Measurements from ENCODE around the gene BTBD19.
A peak's percentile ranks its signal among the peaks of the same experiment; 100 is the strongest.

BTBD19 gene

GRCh38 chr1:44784094-44785028, 24.0 kb upstream of the BTBD19 start:
- H3K4me3 ChIP-seq (ENCODE audit: low read length): peak overlapping the region; percentile 33
- TF ChIP-seq, protein P1, sequence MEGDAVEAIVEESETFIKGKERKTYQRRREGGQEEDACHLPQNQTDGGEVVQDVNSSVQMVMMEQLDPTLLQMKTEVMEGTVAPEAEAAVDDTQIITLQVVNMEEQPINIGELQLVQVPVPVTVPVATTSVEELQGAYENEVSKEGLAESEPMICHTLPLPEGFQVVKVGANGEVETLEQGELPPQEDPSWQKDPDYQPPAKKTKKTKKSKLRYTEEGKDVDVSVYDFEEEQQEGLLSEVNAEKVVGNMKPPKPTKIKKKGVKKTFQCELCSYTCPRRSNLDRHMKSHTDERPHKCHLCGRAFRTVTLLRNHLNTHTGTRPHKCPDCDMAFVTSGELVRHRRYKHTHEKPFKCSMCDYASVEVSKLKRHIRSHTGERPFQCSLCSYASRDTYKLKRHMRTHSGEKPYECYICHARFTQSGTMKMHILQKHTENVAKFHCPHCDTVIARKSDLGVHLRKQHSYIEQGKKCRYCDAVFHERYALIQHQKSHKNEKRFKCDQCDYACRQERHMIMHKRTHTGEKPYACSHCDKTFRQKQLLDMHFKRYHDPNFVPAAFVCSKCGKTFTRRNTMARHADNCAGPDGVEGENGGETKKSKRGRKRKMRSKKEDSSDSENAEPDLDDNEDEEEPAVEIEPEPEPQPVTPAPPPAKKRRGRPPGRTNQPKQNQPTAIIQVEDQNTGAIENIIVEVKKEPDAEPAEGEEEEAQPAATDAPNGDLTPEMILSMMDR (conservative IDR thresholded peaks at IDR 0.05; ENCODE audit: low read depth, low read length): peak; percentile 37
- no peak for DNase-seq (ENCODE audit: low read depth)

- TF ChIP-seq, protein P1 (conservative IDR thresholded peaks at IDR 0.05; ENCODE audit: low read depth, low read length): no peak
- DNase-seq (ENCODE audit: low read depth): no peak
- no peak overlapping the region for H3K4me3 ChIP-seq (ENCODE audit: low read length)
Measured at GRCh38 chr1:44785029-44785380, 23.3 kb upstream of the BTBD19 start.

- TF ChIP-seq, protein P1 (conservative IDR thresholded peaks at IDR 0.05; ENCODE audit: low read depth, low read length): no peak
- DNase-seq (ENCODE audit: low read depth): no peak
- H3K4me3 ChIP-seq (ENCODE audit: low read length): peak overlapping the region; percentile 44
Measured at GRCh38 chr1:44785501-44786137, 22.7 kb upstream of the BTBD19 start.

DNA sequence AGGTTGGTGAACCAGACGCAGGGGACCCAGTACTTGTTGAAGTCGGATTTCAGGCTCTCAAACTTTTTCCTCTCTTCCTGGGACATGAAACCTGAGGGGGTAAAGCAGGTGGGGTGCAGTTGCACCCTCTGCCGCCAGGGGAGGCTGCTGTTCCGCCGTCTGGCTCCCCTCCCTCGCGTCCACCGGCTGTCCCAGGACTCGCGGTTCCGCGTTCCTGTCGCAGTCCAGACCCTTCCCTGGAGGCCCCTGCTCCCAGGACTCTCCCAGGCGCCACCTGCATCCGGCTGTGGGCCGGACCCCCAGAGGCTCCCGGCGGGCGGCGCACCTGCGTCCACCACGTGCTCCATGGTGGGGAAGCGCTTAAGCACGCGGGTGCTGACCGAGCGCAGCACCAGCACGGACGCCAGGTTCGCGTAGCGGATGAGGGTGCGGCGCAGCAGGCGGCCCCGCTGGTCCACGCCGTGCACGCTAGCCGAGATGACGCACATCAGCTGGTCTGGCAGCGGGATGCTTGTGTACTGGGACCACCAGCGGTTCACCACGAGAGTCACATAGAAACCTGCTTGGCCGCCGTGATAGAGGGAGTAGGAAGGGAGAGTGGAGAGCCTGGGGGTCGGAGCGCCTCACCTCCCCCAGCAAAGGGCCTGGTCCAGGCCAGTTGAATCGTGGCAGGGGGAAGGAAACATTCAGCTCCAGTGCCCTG, 22.0 kb upstream of the BTBD19 start:
- TF ChIP-seq, protein P1 (conservative IDR thresholded peaks at IDR 0.05; ENCODE audit: low read depth, low read length): peak; percentile 100
- no peak for DNase-seq (ENCODE audit: low read depth)
- peak overlapping the region; percentile 44 for H3K4me3 ChIP-seq (ENCODE audit: low read length)

DNA sequence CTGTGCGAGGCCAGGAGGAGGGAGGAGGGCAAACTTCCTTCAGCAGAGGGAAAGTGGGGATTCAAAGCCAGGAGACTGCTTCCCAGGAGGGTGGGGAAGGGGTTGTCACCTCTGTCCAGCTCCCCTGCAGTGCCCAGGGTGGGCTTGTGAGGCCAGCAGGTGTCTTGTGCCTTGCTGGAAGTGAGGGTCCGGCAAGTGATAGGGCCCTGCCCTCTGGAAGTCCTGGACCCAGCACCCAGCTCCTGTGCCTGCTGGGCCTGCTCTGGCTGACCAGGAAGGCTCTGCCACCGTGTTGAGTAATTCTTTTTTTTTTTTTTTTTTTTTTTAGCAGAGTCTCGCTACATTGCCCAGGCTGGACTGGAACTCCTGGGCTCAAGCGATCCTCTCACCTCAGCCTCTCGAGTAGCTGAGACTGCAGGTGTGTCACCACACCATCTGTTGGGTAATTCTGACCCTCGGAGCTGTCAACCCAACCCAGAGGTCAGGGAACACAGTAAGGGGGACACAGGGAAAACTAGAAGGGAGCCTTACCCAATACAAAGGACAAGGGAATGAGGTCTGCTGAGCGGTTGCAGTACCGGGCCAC, 21.4 kb upstream of the BTBD19 start:
- H3K4me3 ChIP-seq (ENCODE audit: low read length): no peak overlapping the region
- DNase-seq (ENCODE audit: low read depth): no peak
- TF ChIP-seq, protein P1 (conservative IDR thresholded peaks at IDR 0.05; ENCODE audit: low read depth, low read length): no peak

- TF ChIP-seq, protein P1 (conservative IDR thresholded peaks at IDR 0.05; ENCODE audit: low read depth, low read length): no peak
- DNase-seq (ENCODE audit: low read depth): no peak
- no peak overlapping the region for H3K4me3 ChIP-seq (ENCODE audit: low read length)
Measured at GRCh38 chr1:44787506-44787905, 20.8 kb upstream of the BTBD19 start.
